IMR-90 (cell line): ENCODE measurements around the gene FBXW8. TPM values are rescaled to one million over a fixed set of nuclear protein-coding genes. Genes with fewer than 3 reads are reported as not detected.
A peak's percentile ranks its signal among the peaks of the same experiment; 100 is the strongest.

ENCODE experiments used
- ATAC-seq: fragments of 200-7000 bp; cut with Tn5 transposase; 2 replicates; pipeline ENCODE4 v1.9.1; 2020; ENCODE audit warnings: low read depth, mild to moderate bottlenecking, moderate library complexity
- BruUV-seq: library from RNA; stranded (reverse); fragments of 400-500 nt; replicated peaks from 2 replicates; lab custom pipeline; 2021; lab: Mats Ljungman, UMichigan
- CTCF ChIA-PET: fragments of 300-600 bp; formaldehyde crosslinking; extraction: SDS; loops from one replicate; lab custom pipeline; 2021; ENCODE audit warnings: antibody characterized with exemption; lab: Yijun Ruan, JAX
- POLR2A ChIA-PET: fragments of 300-600 bp; sonication (Branson Sonifier 250); formaldehyde crosslinking; loops from one replicate; lab custom pipeline; 2022; ENCODE audit warnings: antibody characterized with exemption; ENCODE audit not compliant: unreplicated experiment; lab: Charles Lee
- DNase-seq: peaks from one replicate; pipeline ENCODE4 v3.0.0; 2013
- H2AFZ ChIP-seq: replicated peaks from 2 replicates; pipeline ENCODE3; 2013; ENCODE audit warnings: low read length, mild to moderate bottlenecking; ENCODE audit not compliant: poor library complexity
- H2AK5ac ChIP-seq: 2 replicates; pipeline ENCODE4 v1.6.1; 2013; ENCODE audit warnings: low read depth, low read length, inconsistent platforms
- H2AK9ac ChIP-seq: replicated peaks from 2 replicates; pipeline ENCODE3; 2013; ENCODE audit warnings: mild to moderate bottlenecking, low read depth, low read length, moderate library complexity; ENCODE audit not compliant: poor library complexity
- H2BK120ac ChIP-seq: 2 replicates; pipeline ENCODE4 v1.6.1; 2013; ENCODE audit warnings: low read depth, low read length, inconsistent platforms
- H2BK15ac ChIP-seq: 3 replicates; pipeline ENCODE4 v1.6.1; 2013; ENCODE audit warnings: low read depth, low read length, inconsistent platforms
- H2BK20ac ChIP-seq: 2 replicates; pipeline ENCODE4 v1.6.1; 2013; ENCODE audit warnings: low read depth, mild to moderate bottlenecking, inconsistent platforms, low read length, moderate library complexity
- H2BK5ac ChIP-seq: 2 replicates; pipeline ENCODE4 v1.6.1; 2013; ENCODE audit warnings: mild to moderate bottlenecking, low read depth, low read length, inconsistent platforms; ENCODE audit not compliant: poor library complexity, severe bottlenecking
- H3K14ac ChIP-seq: replicated peaks from 2 replicates; pipeline ENCODE4 v1.6.1; 2013; ENCODE audit warnings: low read depth, low read length, inconsistent platforms
- H3K18ac ChIP-seq: 2 replicates; pipeline ENCODE4 v1.6.1; 2013; ENCODE audit warnings: low read depth, low read length, control low read depth
- H3K23ac ChIP-seq: 2 replicates; pipeline ENCODE4 v1.6.1; 2013; ENCODE audit warnings: low read depth, low read length, inconsistent platforms
- H3K27ac ChIP-seq: 2 replicates; pipeline ENCODE4 v1.5.1; 2013; ENCODE audit warnings: mild to moderate bottlenecking, control low read depth, low read length; ENCODE audit not compliant: insufficient read depth
- H3K27me3 ChIP-seq: 2 replicates; pipeline ENCODE4 v1.6.1; 2013; ENCODE audit warnings: low read length; ENCODE audit not compliant: control insufficient read depth, insufficient read depth
- H3K36me3 ChIP-seq: 2 replicates; pipeline ENCODE4 v1.6.1; 2013; ENCODE audit warnings: low read length, mixed read lengths; ENCODE audit not compliant: control insufficient read depth, insufficient read depth
- H3K4ac ChIP-seq: 2 replicates; pipeline ENCODE4 v1.6.1; 2013; ENCODE audit warnings: low read depth, low read length, inconsistent platforms
- H3K4me1 ChIP-seq: 2 replicates; pipeline ENCODE4 v1.6.1; 2013; ENCODE audit warnings: low read length, mixed read lengths; ENCODE audit not compliant: control insufficient read depth, insufficient read depth
- H3K4me2 ChIP-seq: 2 replicates; pipeline ENCODE4 v1.6.1; 2013; ENCODE audit warnings: low read depth, mild to moderate bottlenecking, control low read depth, low read length, moderate library complexity
- H3K4me3 ChIP-seq: 2 replicates; pipeline ENCODE4 v1.5.1; 2013; ENCODE audit warnings: low read depth, mild to moderate bottlenecking, control low read depth, low read length, moderate library complexity; ENCODE audit not compliant: insufficient read depth
- H3K56ac ChIP-seq: 2 replicates; pipeline ENCODE4 v1.6.1; 2013; ENCODE audit warnings: low read length, inconsistent platforms; ENCODE audit not compliant: insufficient read depth; ENCODE audit errors: extremely low read depth
- H3K79me1 ChIP-seq, 2 experiments: 2 replicates each; pipeline ENCODE4 v1.6.1; 2013; ENCODE audit warnings: low read length in 2 of 2, inconsistent platforms in 1 of 2, low read depth in 1 of 2
- H3K9ac ChIP-seq: 2 replicates; pipeline ENCODE4 v1.6.1; 2013; ENCODE audit warnings: low read depth, low read length, control low read depth
- H3K9me1 ChIP-seq: 2 replicates; pipeline ENCODE4 v1.6.1; 2013; ENCODE audit warnings: low read length, inconsistent platforms; ENCODE audit not compliant: insufficient read depth
- H3K9me3 ChIP-seq: 2 replicates; pipeline ENCODE4 v1.6.1; 2013; ENCODE audit warnings: low read length; ENCODE audit not compliant: control insufficient read depth, insufficient read depth
- H4K20me1 ChIP-seq: 2 replicates; pipeline ENCODE4 v1.6.1; 2013; ENCODE audit warnings: low read length, inconsistent platforms; ENCODE audit not compliant: insufficient read depth
- H4K5ac ChIP-seq: 2 replicates; pipeline ENCODE4 v1.6.1; 2013; ENCODE audit warnings: mild to moderate bottlenecking, low read depth, low read length, control low read depth
- H4K8ac ChIP-seq, 2 experiments: 2 replicates each; pipeline ENCODE4 v1.6.1; 2013; ENCODE audit warnings: low read depth in 2 of 2, low read length in 2 of 2, control low read depth in 1 of 2, inconsistent platforms in 1 of 2
- H4K91ac ChIP-seq: 2 replicates; pipeline ENCODE4 v1.6.1; 2013; ENCODE audit warnings: low read depth, low read length, inconsistent platforms; ENCODE audit not compliant: insufficient read depth
- CEBPB ChIP-seq: IDR thresholded peaks from 2 replicates; pipeline ENCODE4 v1.6.1; 2012; ENCODE audit warnings: low read depth, low read length, improper control_type of control experiment
- RCOR1 ChIP-seq: IDR thresholded peaks from 2 replicates; pipeline ENCODE4 v1.6.1; 2012; ENCODE audit warnings: mild to moderate bottlenecking, low read length, improper control_type of control experiment; ENCODE audit not compliant: insufficient replicate concordance
- WGBS, 2 experiments: methylation state at CpG; one replicate each; pipeline versions ENCODE4 v1.1.5 to v1.1.7; 2013; ENCODE audit warnings: missing lambda C conversion rate in 2 of 2; ENCODE audit not compliant: insufficient read length in 1 of 2; ENCODE audit errors: extremely low coverage in 2 of 2; 5-methylcytosine and 5-hydroxymethylcytosine counted together
- dilution Hi-C: fragments of 300-500 bp; cut with HindIII; formaldehyde crosslinking; loops from one replicate; pipeline ENCODE4 v1.14.3; 2018; ENCODE audit warnings: low sequenced_read_pairs; ENCODE audit not compliant: unreplicated experiment
- in situ Hi-C: fragments of 300-500 bp; cut with MboI; formaldehyde crosslinking; loops from 3 replicates; pipeline ENCODE4 v1.14.3; 2019; ENCODE audit warnings: low sequenced_read_pairs, inconsistent platforms, mixed read lengths
- intact Hi-C: fragments of 100-400 bp; cut with micrococcal nuclease; formaldehyde crosslinking; loops from 2 replicates; pipeline ENCODE4 v1.10.0; 2022
- polyA plus RNA-seq, 3 experiments: library from polyadenylated mRNA; depleted of rRNA; stranded (reverse); fragments of >200 nt; gene quantifications; 2 replicates each; pipeline ENCODE4 v1.2.3, GENCODE V29; 2012; ENCODE audit warnings: low replicate concordance in 1 of 3
- total RNA-seq: library from RNA; depleted of rRNA; stranded (reverse); fragments of >200 nt; gene quantifications from 2 replicates; pipeline ENCODE4 v1.2.3, GENCODE V29; 2012

FBXW8 gene
- total and polyA plus RNA-seq, 2 of the 4 experiments (the other 2 are of a cell fraction) = 20.3 to 25.8 TPM

- H3K79me1 ChIP-seq = peaks cover 10 to 55% of the 10 kb centered on the region in 2 experiments
- ATAC-seq = no peak
- H3K36me3 ChIP-seq = peaks cover 6% of the 10 kb centered on the region
- H4K20me1 ChIP-seq = peaks cover 22% of the 10 kb centered on the region; the same call in 1 of the 2 replicates
- H2BK120ac ChIP-seq = no peak overlapping the region
- H2AK9ac ChIP-seq = no peak overlapping the region
- H3K14ac ChIP-seq = no peak overlapping the region
- H4K8ac ChIP-seq = no peak overlapping the region
- H3K27me3 ChIP-seq = no peaks in the 10 kb centered on the region
- 90% methylated on average over 2 of the region's 4 CpGs; no CpG with 5 or more reads in 1 of the 2 experiments for WGBS, 2 experiments
- H3K4me2 ChIP-seq = no peak overlapping the region
- no peak overlapping the region for H2BK20ac ChIP-seq
- intact Hi-C loops = no loop called here
- H3K56ac ChIP-seq = no peak overlapping the region
- H3K23ac ChIP-seq = no peak overlapping the region
- in situ Hi-C loops = no loop called here
- H3K18ac ChIP-seq = no peak overlapping the region
- no peak overlapping the region for H2AK5ac ChIP-seq
- no TSS peak for BruUV-seq
- no peak overlapping the region for H2BK15ac ChIP-seq
- H3K4me1 ChIP-seq = peaks cover 8% of the 10 kb centered on the region; the same call in 1 of the 2 replicates
- H3K27ac ChIP-seq = no peak overlapping the region
- H4K5ac ChIP-seq = no peak overlapping the region
- no peaks in the 10 kb centered on the region for H3K9me3 ChIP-seq
- H3K9ac ChIP-seq = no peak overlapping the region
- ChIA-PET POLR2A (no interaction called here), CTCF (interaction anchor here (1.1 kb wide), 1 partner anchor 36 kb away, joined by 3 read pairs; no protein-coding TSS in a partner anchor)
- no peak overlapping the region for H2BK5ac ChIP-seq
- peaks cover 16% of the 10 kb centered on the region for H3K9me1 ChIP-seq
- dilution Hi-C loops = no loop called here
- no peak overlapping the region for H2AFZ ChIP-seq
- no peak overlapping the region for H4K91ac ChIP-seq
- TF ChIP-seq CEBPB (peak; percentile 62; the same call in 1 of the 2 replicates), RCOR1 (no peak)
- no peak overlapping the region for H3K4ac ChIP-seq
- no peak overlapping the region for H3K4me3 ChIP-seq
- DNase-seq = peak; percentile 26
Measured at GRCh38 chr12:116955382-116956021, 44.8 kb downstream of the FBXW8 start.
